Measurements from ENCODE around the gene TSHZ1. TPM values are rescaled to one million over a fixed set of nuclear protein-coding genes. Genes with fewer than 3 reads are reported as not detected.

The TSHZ1 gene
- total and polyA plus RNA-seq, 4 donors: 6.2 to 19.9 (median 11.2) TPM

GRCh38 chr18:75293591-75293990 is 83.0 kb downstream of the TSHZ1 start:
- H3K4me3 ChIP-seq: no peak overlapping the region
- no peak for TF ChIP-seq CTCF (IDR thresholded peaks at IDR 0.05; ENCODE audit: control extremely low read depth, extremely low read depth)
- no peaks in the 10 kb centered on the region for H3K9me3 ChIP-seq (ENCODE audit: control insufficient read depth in 4 of 4, insufficient read depth in 3 of 4, low read length in 3 of 4)
- no peak for ATAC-seq (ENCODE audit: insufficient read depth, low FRiP score)
- H3K36me3 ChIP-seq (ENCODE audit: control insufficient read depth in 4 of 4, insufficient read depth in 4 of 4, low read length in 4 of 4): peaks cover 0 to 3% (median 0%) of the 10 kb centered on the region in 4 donors
- no peaks in the 10 kb centered on the region for H3K27me3 ChIP-seq (ENCODE audit: control insufficient read depth in 3 of 3, insufficient read depth in 3 of 3, low read length in 2 of 3)
- no peak overlapping the region for H3K9ac ChIP-seq (ENCODE audit: insufficient read depth in 1 of 2, low read length in 2 of 2)
- H3K27ac ChIP-seq (ENCODE audit: low read depth in 1 of 2, low read length in 1 of 2): no peak overlapping the region
- WGBS, 2 donors: 89 to 93% methylated on average over 9 of the region's 9 CpGs
- DNase-seq: no peak
- peaks cover 0 to 2% (median 0%) of the 10 kb centered on the region in 5 donors for H3K4me1 ChIP-seq (ENCODE audit: control insufficient read depth in 5 of 5, insufficient read depth in 5 of 5, low read length in 5 of 5)

DNA sequence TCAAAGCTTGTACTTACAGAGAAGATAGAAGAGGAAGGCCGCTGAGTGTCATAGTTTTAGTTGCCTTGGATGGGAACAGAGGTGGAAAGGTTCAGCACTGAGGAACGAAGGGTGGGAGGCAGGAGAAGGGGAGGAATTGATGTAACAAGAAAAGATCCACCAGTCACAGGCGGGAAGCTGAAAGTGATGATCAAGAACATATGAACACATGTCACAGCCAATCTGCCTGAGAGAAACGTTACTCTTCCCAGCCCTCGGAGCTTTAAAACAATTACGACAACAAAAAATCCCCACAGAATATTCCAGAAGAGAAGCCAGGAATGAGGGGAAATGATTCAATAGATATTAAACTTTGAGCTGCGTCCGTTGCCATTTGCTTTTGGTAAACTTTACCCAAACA is 87.1 kb downstream of the TSHZ1 start:
- WGBS, 2 donors: 79 to 87% methylated on average over 8 of the region's 8 CpGs
- DNase-seq (no peak), ATAC-seq (ENCODE audit: insufficient read depth, low FRiP score) (no peak)
- Histone ChIP-seq H3K4me3 (no peak overlapping the region), H3K4me1 (ENCODE audit: control insufficient read depth in 5 of 5, insufficient read depth in 5 of 5, low read length in 5 of 5) (no peaks in the 10 kb centered on the region), H3K9me3 (ENCODE audit: control insufficient read depth in 4 of 4, insufficient read depth in 3 of 4, low read length in 3 of 4) (no peaks in the 10 kb centered on the region), H3K27me3 (ENCODE audit: control insufficient read depth in 3 of 3, insufficient read depth in 3 of 3, low read length in 2 of 3) (no peaks in the 10 kb centered on the region), H3K9ac (ENCODE audit: insufficient read depth in 1 of 2, low read length in 2 of 2) (no peak overlapping the region), H3K27ac (ENCODE audit: low read depth in 1 of 2, low read length in 1 of 2) (no peak overlapping the region), H3K36me3 (ENCODE audit: control insufficient read depth in 4 of 4, insufficient read depth in 4 of 4, low read length in 4 of 4) (no peaks in the 10 kb centered on the region)
- no peak for TF ChIP-seq CTCF (IDR thresholded peaks at IDR 0.05; ENCODE audit: control extremely low read depth, extremely low read depth)

DNA sequence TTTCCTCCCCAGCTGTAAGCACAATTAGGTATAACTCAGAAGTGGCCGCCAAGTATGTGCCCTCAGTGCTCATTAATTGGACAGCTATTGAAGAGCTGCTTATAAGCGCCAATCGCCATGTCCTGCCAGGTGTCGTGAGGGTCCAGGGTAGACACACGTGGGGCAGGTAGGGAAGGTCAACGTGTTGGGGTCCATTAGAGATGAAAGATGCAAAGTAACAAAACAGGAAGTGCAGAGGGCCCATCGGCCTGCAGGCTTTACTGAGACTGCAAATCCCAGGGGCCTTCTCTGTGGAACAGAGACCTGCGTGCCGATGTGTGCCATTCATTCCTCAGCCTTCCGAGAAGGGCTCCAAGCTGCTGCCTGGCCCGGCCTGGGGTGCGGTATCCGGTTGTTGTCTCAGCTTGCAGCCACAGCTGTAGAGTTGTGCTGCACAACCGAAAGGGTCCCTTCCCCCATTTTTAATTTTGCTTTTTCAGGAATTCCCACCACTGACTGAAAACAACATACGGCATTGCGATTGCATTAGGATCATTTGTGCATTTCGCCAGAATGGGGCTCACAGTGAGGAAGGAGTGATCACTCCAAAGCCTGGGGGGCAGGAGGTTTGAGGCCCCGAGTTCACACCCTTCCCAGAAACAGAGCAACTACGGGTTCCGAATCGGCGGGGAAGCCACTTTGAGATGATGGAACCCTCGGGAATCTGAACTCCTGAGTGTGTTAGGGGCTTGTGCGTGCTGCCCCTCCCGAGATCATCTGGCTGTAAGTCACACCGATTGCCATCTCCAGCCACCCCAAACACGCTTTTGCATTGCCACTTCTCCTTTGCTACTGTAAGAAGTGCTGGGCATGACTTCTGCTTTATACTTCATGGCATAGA is 94.3 kb downstream of the TSHZ1 start:
- ATAC-seq (ENCODE audit: insufficient read depth, low FRiP score) (no peak), DNase-seq (no peak)
- H3K9ac ChIP-seq (ENCODE audit: insufficient read depth in 1 of 2, low read length in 2 of 2): no peak overlapping the region
- H3K4me3 ChIP-seq: no peak overlapping the region
- no peaks in the 10 kb centered on the region for H3K4me1 ChIP-seq (ENCODE audit: control insufficient read depth in 5 of 5, insufficient read depth in 5 of 5, low read length in 5 of 5)
- no peak for TF ChIP-seq CTCF (IDR thresholded peaks at IDR 0.05; ENCODE audit: control extremely low read depth, extremely low read depth)
- H3K36me3 ChIP-seq (ENCODE audit: control insufficient read depth in 4 of 4, insufficient read depth in 4 of 4, low read length in 4 of 4): no peaks in the 10 kb centered on the region
- WGBS, 2 donors: 87 to 88% methylated on average over 27 of the region's 27 CpGs
- H3K9me3 ChIP-seq (ENCODE audit: control insufficient read depth in 4 of 4, insufficient read depth in 3 of 4, low read length in 3 of 4): peaks cover 0 to 6% (median 0%) of the 10 kb centered on the region in 4 donors
- no peaks in the 10 kb centered on the region for H3K27me3 ChIP-seq (ENCODE audit: control insufficient read depth in 3 of 3, insufficient read depth in 3 of 3, low read length in 2 of 3)
- no peak overlapping the region for H3K27ac ChIP-seq (ENCODE audit: low read depth in 1 of 2, low read length in 1 of 2)
